MM.1S (cell line): ENCODE results near the gene SLIT3.

Experiments
- DNase-seq: peaks from one replicate; pipeline ENCODE4 v3.0.0-alpha.2; 2015
- H2AFZ ChIP-seq: fragments of 300-600 bp; sonication (generic); 2 replicates; pipeline ENCODE4 v1.6.0; 2016; ENCODE audit warnings: antibody characterized with exemption, low read length
- H3F3A ChIP-seq: fragments of 300-600 bp; sonication (generic); 2 replicates; pipeline ENCODE4 v1.6.1; 2016; ENCODE audit warnings: mild to moderate bottlenecking, antibody characterized with exemption, low read length, moderate library complexity, mixed read lengths; ENCODE audit not compliant: insufficient read depth
- H3K27ac ChIP-seq: fragments of 300-600 bp; sonication (generic); 2 replicates; pipeline ENCODE4 v1.5.1; 2016; ENCODE audit warnings: mild to moderate bottlenecking, low read length
- H3K27me3 ChIP-seq: fragments of 300-600 bp; sonication (generic); replicated peaks from 2 replicates; pipeline ENCODE4 v1.6.0; 2016; ENCODE audit warnings: low read length; ENCODE audit not compliant: insufficient read depth
- H3K36me3 ChIP-seq: fragments of 300-600 bp; sonication (generic); replicated peaks from 2 replicates; pipeline ENCODE4 v1.6.1; 2016; ENCODE audit warnings: mild to moderate bottlenecking, low read length, mixed read lengths; ENCODE audit not compliant: insufficient read depth
- H3K4me1 ChIP-seq: fragments of 300-600 bp; sonication (generic); 2 replicates; pipeline ENCODE4 v1.6.1; 2016; ENCODE audit warnings: low read length, mixed read lengths
- H3K4me2 ChIP-seq: fragments of 300-600 bp; sonication (generic); 2 replicates; pipeline ENCODE4 v1.6.0; 2016; ENCODE audit warnings: low read depth, low read length
- H3K4me3 ChIP-seq: fragments of 300-600 bp; sonication (generic); 2 replicates; pipeline ENCODE4 v1.5.1; 2016; ENCODE audit warnings: low read length, mixed read lengths
- H3K79me2 ChIP-seq: fragments of 300-600 bp; sonication (generic); 2 replicates; pipeline ENCODE4 v1.6.1; 2016; ENCODE audit warnings: mixed run types, low read length, mixed read lengths
- H3K9ac ChIP-seq: fragments of 300-600 bp; sonication (generic); 2 replicates; pipeline ENCODE4 v1.6.1; 2016; ENCODE audit warnings: low read length, mixed read lengths
- H3K9me2 ChIP-seq: fragments of 300-600 bp; sonication (generic); replicated peaks from 2 replicates; pipeline ENCODE4 v1.6.1; 2016; ENCODE audit warnings: mild to moderate bottlenecking, low read length, mixed read lengths; ENCODE audit not compliant: insufficient read depth
- H3K9me3 ChIP-seq: fragments of 300-600 bp; sonication (generic); replicated peaks from 2 replicates; pipeline ENCODE4 v1.6.1; 2016; ENCODE audit warnings: mild to moderate bottlenecking, low read length, mixed read lengths; ENCODE audit not compliant: insufficient read depth
- H4K20me1 ChIP-seq: fragments of 300-600 bp; sonication (generic); 2 replicates; pipeline ENCODE4 v1.6.1; 2016; ENCODE audit warnings: mild to moderate bottlenecking, low read length, moderate library complexity, mixed read lengths; ENCODE audit not compliant: insufficient read depth
- EZH2 ChIP-seq: fragments of 300-600 bp; sonication (generic); optimal IDR thresholded peaks from 2 replicates; pipeline ENCODE3; 2017; ENCODE audit warnings: low read depth, mild to moderate bottlenecking, antibody characterized with exemption, low read length, mixed read lengths
- EZH2phosphoT487 ChIP-seq: fragments of 300-600 bp; sonication (generic); IDR thresholded peaks from 2 replicates; pipeline ENCODE4 v1.6.1; 2018; ENCODE audit warnings: antibody characterized with exemption, low read length
- TF ChIP-seq, protein P1 (sequence below): fragments of 300-600 bp; sonication (generic); IDR thresholded peaks from 2 replicates; pipeline ENCODE4 v1.5.1; 2016; ENCODE audit warnings: antibody characterized with exemption, low read length, mixed read lengths

The SLIT3 gene

DNA sequence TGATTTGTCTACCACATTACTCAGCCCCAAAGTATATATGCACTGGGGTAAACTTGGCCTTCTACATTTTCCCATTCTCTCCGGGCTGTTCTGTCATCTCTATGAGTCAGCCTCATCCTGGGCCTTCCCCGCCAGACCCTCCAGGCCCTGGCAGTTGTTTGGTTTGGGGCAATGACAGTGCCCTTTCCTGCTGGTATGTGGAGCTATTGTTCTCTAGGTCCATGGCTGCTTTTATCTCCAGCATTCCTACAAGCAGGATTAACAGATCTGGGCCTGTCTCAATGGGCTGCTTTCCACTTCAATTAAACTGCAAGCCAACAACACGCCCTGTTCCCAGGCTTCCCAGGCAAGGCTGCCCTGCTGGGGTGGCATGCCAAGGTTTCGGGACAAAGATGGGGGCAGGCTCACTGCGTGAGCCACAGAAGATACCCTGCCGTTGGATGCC is 136.4 kb downstream of the SLIT3 start:
- Histone ChIP-seq H3K27me3 (no peaks in the 10 kb centered on the region), H4K20me1 (no peaks in the 10 kb centered on the region), H3K9me3 (no peaks in the 10 kb centered on the region), H3K36me3 (no peaks in the 10 kb centered on the region), H3K4me3 (no peak overlapping the region), H3K79me2 (no peaks in the 10 kb centered on the region), H3K4me1 (no peaks in the 10 kb centered on the region), H3K9me2 (no peaks in the 10 kb centered on the region), H2AFZ (no peak overlapping the region), H3K27ac (no peak overlapping the region), H3K9ac (no peak overlapping the region), H3F3A (no peaks in the 10 kb centered on the region), H3K4me2 (no peak overlapping the region)
- no peak for DNase-seq
- TF ChIP-seq EZH2phosphoT487 (no peak), EZH2 (no peak)
- TF ChIP-seq, protein P1, sequence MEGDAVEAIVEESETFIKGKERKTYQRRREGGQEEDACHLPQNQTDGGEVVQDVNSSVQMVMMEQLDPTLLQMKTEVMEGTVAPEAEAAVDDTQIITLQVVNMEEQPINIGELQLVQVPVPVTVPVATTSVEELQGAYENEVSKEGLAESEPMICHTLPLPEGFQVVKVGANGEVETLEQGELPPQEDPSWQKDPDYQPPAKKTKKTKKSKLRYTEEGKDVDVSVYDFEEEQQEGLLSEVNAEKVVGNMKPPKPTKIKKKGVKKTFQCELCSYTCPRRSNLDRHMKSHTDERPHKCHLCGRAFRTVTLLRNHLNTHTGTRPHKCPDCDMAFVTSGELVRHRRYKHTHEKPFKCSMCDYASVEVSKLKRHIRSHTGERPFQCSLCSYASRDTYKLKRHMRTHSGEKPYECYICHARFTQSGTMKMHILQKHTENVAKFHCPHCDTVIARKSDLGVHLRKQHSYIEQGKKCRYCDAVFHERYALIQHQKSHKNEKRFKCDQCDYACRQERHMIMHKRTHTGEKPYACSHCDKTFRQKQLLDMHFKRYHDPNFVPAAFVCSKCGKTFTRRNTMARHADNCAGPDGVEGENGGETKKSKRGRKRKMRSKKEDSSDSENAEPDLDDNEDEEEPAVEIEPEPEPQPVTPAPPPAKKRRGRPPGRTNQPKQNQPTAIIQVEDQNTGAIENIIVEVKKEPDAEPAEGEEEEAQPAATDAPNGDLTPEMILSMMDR: no peak

DNA sequence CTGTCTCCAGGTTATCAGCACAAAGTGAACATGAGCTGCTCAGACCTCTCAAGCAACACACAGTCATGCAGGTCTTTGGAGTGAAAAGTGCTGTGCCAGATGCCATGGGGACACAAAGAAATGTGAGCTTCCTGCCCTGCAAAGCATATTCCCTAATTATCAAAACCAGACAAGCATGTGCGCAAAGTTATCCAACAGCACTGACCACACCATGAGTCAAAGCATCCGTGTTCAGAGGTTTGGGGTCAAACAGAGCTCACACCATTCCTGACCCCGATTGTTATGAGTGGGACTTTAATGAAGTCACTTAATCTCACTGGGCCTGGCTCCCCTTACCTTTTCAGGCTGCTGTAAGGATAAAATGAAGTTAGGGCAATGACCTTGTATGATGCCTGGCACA is 138.5 kb downstream of the SLIT3 start:
- Histone ChIP-seq H3K4me2 (no peak overlapping the region), H3K4me1 (no peaks in the 10 kb centered on the region), H3K9me2 (no peaks in the 10 kb centered on the region), H3K36me3 (no peaks in the 10 kb centered on the region), H3K4me3 (no peak overlapping the region), H3F3A (no peaks in the 10 kb centered on the region), H3K9ac (no peak overlapping the region), H2AFZ (no peak overlapping the region), H3K79me2 (no peaks in the 10 kb centered on the region), H3K27ac (no peak overlapping the region), H4K20me1 (no peaks in the 10 kb centered on the region), H3K9me3 (no peaks in the 10 kb centered on the region), H3K27me3 (no peaks in the 10 kb centered on the region)
- TF ChIP-seq EZH2: no peak
- no peak for TF ChIP-seq EZH2phosphoT487
- TF ChIP-seq, protein P1: no peak
- DNase-seq: no peak

DNA sequence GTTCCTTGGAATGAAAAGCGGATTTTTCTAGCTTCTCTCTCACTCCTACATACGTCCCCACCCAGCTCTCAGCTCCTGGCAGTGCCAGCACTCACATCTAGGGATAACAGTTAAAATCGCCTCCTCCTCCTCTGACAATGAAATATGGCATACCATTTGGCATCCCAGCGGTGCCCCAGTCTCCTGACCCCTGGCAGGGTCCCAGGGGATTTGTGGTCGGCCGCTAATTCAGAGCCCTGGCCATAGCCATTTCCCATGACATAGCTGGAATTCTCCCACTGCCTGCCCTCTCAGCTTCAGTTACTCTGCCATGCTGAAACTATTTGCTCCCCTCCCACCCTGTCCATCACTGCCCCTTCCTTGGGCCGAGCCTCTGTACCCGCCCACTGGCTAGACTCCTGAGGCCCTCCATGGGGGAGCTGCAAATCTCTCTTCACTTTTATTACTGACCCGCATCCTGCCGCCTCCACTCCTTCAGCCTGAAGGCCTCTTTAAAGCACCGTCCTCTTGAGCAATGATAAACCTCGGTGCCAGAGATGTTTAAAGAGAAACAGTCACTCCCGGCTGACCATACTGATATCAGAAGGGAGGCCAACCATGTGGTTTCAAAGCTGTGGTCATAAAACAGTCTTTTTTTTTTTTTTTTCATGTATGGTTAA is 139.8 kb downstream of the SLIT3 start:
- no peak for DNase-seq
- Histone ChIP-seq H3K9ac (no peak overlapping the region), H3K4me1 (no peaks in the 10 kb centered on the region), H3K36me3 (no peaks in the 10 kb centered on the region), H3K9me3 (no peaks in the 10 kb centered on the region), H3K4me3 (no peak overlapping the region), H3K9me2 (no peaks in the 10 kb centered on the region), H3K27ac (no peak overlapping the region), H3K4me2 (no peak overlapping the region), H2AFZ (no peak overlapping the region), H3K79me2 (no peaks in the 10 kb centered on the region), H4K20me1 (no peaks in the 10 kb centered on the region), H3F3A (no peaks in the 10 kb centered on the region), H3K27me3 (no peaks in the 10 kb centered on the region)
- TF ChIP-seq, protein P1: no peak
- TF ChIP-seq EZH2 (no peak), EZH2phosphoT487 (no peak)
